ENCODE results near the gene DQX1. TPM values are rescaled to one million over a fixed set of nuclear protein-coding genes. Genes with fewer than 3 reads are reported as not detected.
A peak's percentile ranks its signal among the peaks of the same experiment; 100 is the strongest.

The DQX1 gene
- total RNA-seq, 1 donor from 2014 or later, result not detected

GRCh38 chr2:74542978-74543377 is 16.9 kb upstream of the DQX1 start:
- Mint-ChIP-seq H3K27ac (ENCODE audit: unreplicated experiment) (no peak overlapping the region), H3K9me3 (ENCODE audit: low read depth) (no peaks in the 10 kb centered on the region), H3K4me3 (ENCODE audit: unreplicated experiment) (no peak overlapping the region), H3K27me3 (ENCODE audit: low read depth) (no peaks in the 10 kb centered on the region), H3K36me3 (ENCODE audit: low read depth) (peaks cover 19% of the 10 kb centered on the region), H3K4me1 (ENCODE audit: low read depth) (peaks cover 2% of the 10 kb centered on the region)
- DNase-seq (ENCODE audit: low spot score), result no peak
- TF ChIP-seq, protein P1, sequence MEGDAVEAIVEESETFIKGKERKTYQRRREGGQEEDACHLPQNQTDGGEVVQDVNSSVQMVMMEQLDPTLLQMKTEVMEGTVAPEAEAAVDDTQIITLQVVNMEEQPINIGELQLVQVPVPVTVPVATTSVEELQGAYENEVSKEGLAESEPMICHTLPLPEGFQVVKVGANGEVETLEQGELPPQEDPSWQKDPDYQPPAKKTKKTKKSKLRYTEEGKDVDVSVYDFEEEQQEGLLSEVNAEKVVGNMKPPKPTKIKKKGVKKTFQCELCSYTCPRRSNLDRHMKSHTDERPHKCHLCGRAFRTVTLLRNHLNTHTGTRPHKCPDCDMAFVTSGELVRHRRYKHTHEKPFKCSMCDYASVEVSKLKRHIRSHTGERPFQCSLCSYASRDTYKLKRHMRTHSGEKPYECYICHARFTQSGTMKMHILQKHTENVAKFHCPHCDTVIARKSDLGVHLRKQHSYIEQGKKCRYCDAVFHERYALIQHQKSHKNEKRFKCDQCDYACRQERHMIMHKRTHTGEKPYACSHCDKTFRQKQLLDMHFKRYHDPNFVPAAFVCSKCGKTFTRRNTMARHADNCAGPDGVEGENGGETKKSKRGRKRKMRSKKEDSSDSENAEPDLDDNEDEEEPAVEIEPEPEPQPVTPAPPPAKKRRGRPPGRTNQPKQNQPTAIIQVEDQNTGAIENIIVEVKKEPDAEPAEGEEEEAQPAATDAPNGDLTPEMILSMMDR (IDR thresholded peaks at IDR 0.05), result no peak

- no peaks in the 10 kb centered on the region for H3K9me3 Mint-ChIP-seq (ENCODE audit: low read depth)
- TF ChIP-seq, protein P1 (IDR thresholded peaks at IDR 0.05), result no peak
- no peaks in the 10 kb centered on the region for H3K27me3 Mint-ChIP-seq (ENCODE audit: low read depth)
- H3K27ac Mint-ChIP-seq (ENCODE audit: unreplicated experiment), result no peak overlapping the region
- no peaks in the 10 kb centered on the region for H3K4me1 Mint-ChIP-seq (ENCODE audit: low read depth)
- DNase-seq (ENCODE audit: low spot score), result no peak
- peaks cover 19% of the 10 kb centered on the region for H3K36me3 Mint-ChIP-seq (ENCODE audit: low read depth)
- H3K4me3 Mint-ChIP-seq (ENCODE audit: unreplicated experiment), result no peak overlapping the region
These were observed 14.3 kb upstream of the DQX1 start for GRCh38 chr2:74540291-74540690.

GRCh38 chr2:74538881-74539339 is 12.9 kb upstream of the DQX1 start:
- H3K27me3 Mint-ChIP-seq (ENCODE audit: low read depth), result no peaks in the 10 kb centered on the region
- H3K4me1 Mint-ChIP-seq (ENCODE audit: low read depth), result no peaks in the 10 kb centered on the region
- H3K9me3 Mint-ChIP-seq (ENCODE audit: low read depth), result no peaks in the 10 kb centered on the region
- TF ChIP-seq, protein P1 (IDR thresholded peaks at IDR 0.05), result no peak
- DNase-seq (ENCODE audit: low spot score), result peak; percentile 33
- no peak overlapping the region for H3K27ac Mint-ChIP-seq (ENCODE audit: unreplicated experiment)
- no peak overlapping the region for H3K4me3 Mint-ChIP-seq (ENCODE audit: unreplicated experiment)
- H3K36me3 Mint-ChIP-seq (ENCODE audit: low read depth), result peaks cover 17% of the 10 kb centered on the region

DNA sequence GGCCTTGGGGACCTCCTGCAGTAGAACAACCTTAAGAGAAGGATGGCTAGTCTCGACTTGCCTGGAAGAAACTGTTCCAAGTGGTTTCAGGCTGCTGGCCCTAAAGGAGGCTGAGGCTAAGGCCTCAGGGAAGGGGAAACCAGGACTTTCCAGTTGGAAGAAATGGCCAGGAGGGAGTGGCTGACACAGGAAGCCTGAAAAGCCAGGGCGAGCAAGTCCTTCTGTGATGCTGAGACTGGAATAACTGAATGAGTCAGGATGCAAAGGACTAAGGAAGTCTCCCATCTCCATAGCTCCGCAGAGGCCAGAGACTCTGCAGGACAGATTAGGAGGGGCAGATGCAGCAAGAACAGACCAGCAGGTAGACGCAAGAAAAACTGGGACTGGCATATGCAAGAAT is 11.1 kb upstream of the DQX1 start:
- peak; percentile 21 for DNase-seq (ENCODE audit: low spot score)
- H3K4me1 Mint-ChIP-seq (ENCODE audit: low read depth), result peaks cover 7% of the 10 kb centered on the region
- TF ChIP-seq, protein P1 (IDR thresholded peaks at IDR 0.05), result no peak
- H3K27me3 Mint-ChIP-seq (ENCODE audit: low read depth), result no peaks in the 10 kb centered on the region
- no peak overlapping the region for H3K4me3 Mint-ChIP-seq (ENCODE audit: unreplicated experiment)
- H3K9me3 Mint-ChIP-seq (ENCODE audit: low read depth), result no peaks in the 10 kb centered on the region
- H3K27ac Mint-ChIP-seq (ENCODE audit: unreplicated experiment), result peak overlapping the region; percentile 25
- H3K36me3 Mint-ChIP-seq (ENCODE audit: low read depth), result peaks cover 19% of the 10 kb centered on the region

DNA sequence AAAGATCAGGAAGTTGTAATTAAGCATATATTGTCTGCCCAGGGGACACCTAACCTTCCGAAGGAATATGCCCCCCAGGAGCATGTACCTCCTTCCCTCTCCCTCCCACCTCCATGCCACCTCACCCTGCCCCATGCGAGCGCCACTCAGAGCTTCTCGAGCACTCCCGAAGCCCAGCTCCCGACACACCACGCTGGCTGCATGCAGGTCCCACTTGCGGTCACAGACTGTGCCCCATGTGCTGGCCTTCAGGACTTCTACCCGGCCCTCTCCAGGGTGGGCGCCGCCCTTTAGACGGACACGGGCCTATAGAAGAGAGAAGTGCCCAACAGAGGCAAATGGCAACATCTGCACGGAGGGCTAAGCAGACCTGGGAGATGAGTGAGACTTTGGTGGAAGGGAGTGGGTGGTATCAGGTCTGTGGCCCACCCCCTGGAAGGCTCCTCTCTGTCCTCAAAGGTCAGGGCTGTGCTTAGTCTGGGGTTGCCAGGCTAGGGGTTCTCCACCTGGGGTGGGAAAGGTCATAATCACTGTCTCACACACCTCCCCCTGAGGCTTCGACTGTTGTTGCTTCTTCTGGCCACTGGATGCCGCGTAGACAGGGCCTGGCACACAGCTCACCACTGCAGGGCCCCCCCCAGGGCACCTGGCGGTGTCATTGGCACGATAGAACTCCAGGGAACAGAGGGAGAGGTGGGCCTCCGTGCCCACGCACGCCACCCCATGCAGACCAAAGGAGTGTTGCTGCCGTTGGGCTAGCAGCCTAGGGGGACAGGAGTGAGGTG is 10.3 kb upstream of the DQX1 start:
- Mint-ChIP-seq H3K27me3 (ENCODE audit: low read depth) (no peaks in the 10 kb centered on the region), H3K9me3 (ENCODE audit: low read depth) (no peaks in the 10 kb centered on the region), H3K27ac (ENCODE audit: unreplicated experiment) (peak overlapping the region; percentile 36), H3K4me3 (ENCODE audit: unreplicated experiment) (no peak overlapping the region), H3K4me1 (ENCODE audit: low read depth) (peaks cover 14% of the 10 kb centered on the region), H3K36me3 (ENCODE audit: low read depth) (peaks cover 17% of the 10 kb centered on the region)
- peak; percentile 88 for DNase-seq (ENCODE audit: low spot score)
- TF ChIP-seq, protein P1 (IDR thresholded peaks at IDR 0.05), result no peak

Data from chondrocyte (in vitro differentiated cells).